Endothelial cell of umbilical vein (primary cell): ENCODE data around the gene TMC1. TPM values are rescaled to one million over a fixed set of nuclear protein-coding genes. Genes with fewer than 3 reads are reported as not detected.

Experiments
- BruUV-seq: library from RNA; stranded (reverse); fragments of 400-500 nt; replicated peaks from 2 replicates; lab custom pipeline; 2021; lab: Mats Ljungman, UMichigan
- CTCF ChIA-PET: fragments of 300-600, 350-600 bp; sonication (Branson Sonifier 250); formaldehyde crosslinking; loops from one replicate; lab custom pipeline; 2021; ENCODE audit warnings: antibody characterized with exemption, inconsistent platforms; lab: Charles Lee
- POLR2A ChIA-PET: fragments of 300-600, 350-600 bp; sonication (Branson Sonifier 250); formaldehyde crosslinking; loops from one replicate; lab custom pipeline; 2021; ENCODE audit warnings: antibody characterized with exemption, inconsistent platforms; lab: Charles Lee
- DNase-seq: peaks from one replicate; pipeline ENCODE4 v3.0.0-alpha.2; 2011; ENCODE audit warnings: low read depth, low spot score
- FAIRE-seq: peaks from 2 replicates; lab custom pipeline; 2011; peaks lifted over from hg19 to GRCh38; lab: Jason Lieb, UNC
- H2AFZ ChIP-seq: 2 replicates; pipeline ENCODE4 v1.6.0; 2012; ENCODE audit warnings: low read depth, low read length, control low read depth, inconsistent platforms
- H3K27ac ChIP-seq: 2 replicates; pipeline ENCODE4 v1.5.1; 2011; ENCODE audit warnings: low read depth, mild to moderate bottlenecking, control low read depth, low read length, moderate library complexity; ENCODE audit not compliant: insufficient read depth
- H3K27me3 ChIP-seq, 2 experiments: 2 replicates each; pipeline versions ENCODE4 v1.6.0 to v1.6.1; 2011; ENCODE audit warnings: low read length in 2 of 2, mixed read lengths in 1 of 2; ENCODE audit not compliant: control insufficient read depth in 2 of 2, insufficient read depth in 2 of 2
- H3K36me3 ChIP-seq, 2 experiments: 2 replicates in 1 of 2; 3 replicates in 1 of 2; pipeline ENCODE4 v1.5.1; 2011; ENCODE audit warnings: low read length in 2 of 2, mild to moderate bottlenecking in 1 of 2, moderate library complexity in 1 of 2; ENCODE audit not compliant: control insufficient read depth in 2 of 2, insufficient read depth in 2 of 2; ENCODE audit errors: extremely low read depth in 1 of 2
- H3K4me1 ChIP-seq: 3 replicates; pipeline ENCODE4 v1.5.1; 2011; ENCODE audit warnings: mild to moderate bottlenecking, low read length; ENCODE audit not compliant: control insufficient read depth, insufficient read depth; ENCODE audit errors: extremely low read depth
- H3K4me2 ChIP-seq: 2 replicates; pipeline ENCODE4 v1.6.1; 2011; ENCODE audit warnings: low read length, control low read depth, mixed read lengths; ENCODE audit not compliant: insufficient read depth
- H3K4me3 ChIP-seq, 3 experiments: fragments of 200-600 bp in 1 of 3; sonication (generic), shearing (Covaris generic) in 1 of 3; replicated peaks in 1 of 3; 2 replicates each; pipeline ENCODE4 v1.5.1; 2011 to 2016; ENCODE audit warnings: control low read depth in 3 of 3, low read length in 3 of 3, mild to moderate bottlenecking in 2 of 3, inconsistent platforms in 1 of 3, low read depth in 1 of 3, moderate library complexity in 1 of 3; ENCODE audit not compliant: insufficient read depth in 1 of 3
- H3K79me2 ChIP-seq: 2 replicates; pipeline ENCODE4 v1.6.0; 2012; ENCODE audit warnings: low read length, inconsistent platforms; ENCODE audit not compliant: control insufficient read depth, insufficient read depth
- H3K9ac ChIP-seq: replicated peaks from 2 replicates; pipeline ENCODE3; 2011; ENCODE audit warnings: low read length, control low read depth; ENCODE audit not compliant: insufficient read depth; ENCODE audit errors: extremely low read depth
- H3K9me1 ChIP-seq: replicated peaks from 3 replicates; pipeline ENCODE4 v1.6.0; 2011; ENCODE audit warnings: mild to moderate bottlenecking, low read length; ENCODE audit not compliant: control insufficient read depth, insufficient read depth; ENCODE audit errors: extremely low read depth
- H3K9me3 ChIP-seq: replicated peaks from 2 replicates; pipeline ENCODE4 v1.5.1; 2012; ENCODE audit warnings: low read length, inconsistent platforms; ENCODE audit not compliant: control insufficient read depth, insufficient read depth
- H4K20me1 ChIP-seq: replicated peaks from 2 replicates; pipeline ENCODE3; 2011; ENCODE audit warnings: mild to moderate bottlenecking, low read length; ENCODE audit not compliant: control insufficient read depth, insufficient read depth; ENCODE audit errors: extremely low read depth
- CTCF ChIP-seq, 2 donors: IDR thresholded peaks; 1 replicate in 1 of 2; 2 replicates in 1 of 2; pipeline ENCODE4 v1.5.1; 2011; ENCODE audit warnings: low read length in 2 of 2, mild to moderate bottlenecking in 2 of 2, moderate library complexity in 2 of 2, control low read depth in 1 of 2, inconsistent platforms in 1 of 2, low read depth in 1 of 2; ENCODE audit not compliant: insufficient read depth in 1 of 2; ENCODE audit errors: extremely low read depth in 1 of 2
- EZH2 ChIP-seq: IDR thresholded peaks from 2 replicates; pipeline ENCODE4 v1.6.1; 2012; ENCODE audit warnings: borderline replicate concordance, low read depth, mild to moderate bottlenecking, moderate library complexity, low read length, inconsistent platforms; ENCODE audit not compliant: severe bottlenecking
- FOS ChIP-seq: IDR thresholded peaks from 2 replicates; pipeline ENCODE4 v1.6.1; 2011; ENCODE audit warnings: mild to moderate bottlenecking, low read length, moderate library complexity, borderline replicate concordance; ENCODE audit not compliant: insufficient read depth
- GATA2 ChIP-seq: IDR thresholded peaks from 2 replicates; pipeline ENCODE4 v1.7.0; 2011; ENCODE audit warnings: low read depth, mild to moderate bottlenecking, moderate library complexity, mixed read lengths, low read length; ENCODE audit not compliant: insufficient read length, insufficient read depth
- JUN ChIP-seq: IDR thresholded peaks from 2 replicates; pipeline ENCODE4 v1.6.1; 2011; ENCODE audit warnings: borderline replicate concordance, low read depth; ENCODE audit not compliant: insufficient read length, insufficient read depth
- MAX ChIP-seq: IDR thresholded peaks from 2 replicates; pipeline ENCODE4 v1.6.1; 2011; ENCODE audit not compliant: insufficient read depth, insufficient read length
- MYC ChIP-seq: IDR thresholded peaks from one replicate; pipeline ENCODE4 v1.6.1; 2011; ENCODE audit warnings: mild to moderate bottlenecking, low read depth, low read length
- POLR2A ChIP-seq: IDR thresholded peaks from 2 replicates; pipeline ENCODE4 v1.6.1; 2012; ENCODE audit warnings: low read depth, mild to moderate bottlenecking, control low read depth, low read length
- POLR2AphosphoS5 ChIP-seq: IDR thresholded peaks from 2 replicates; pipeline ENCODE4 v1.6.1; 2012; ENCODE audit warnings: low read depth, mild to moderate bottlenecking, control low read depth, low read length, moderate library complexity; ENCODE audit not compliant: insufficient read depth
- dilution Hi-C: fragments of 300-500 bp; cut with MboI; formaldehyde crosslinking; loops from one replicate; pipeline ENCODE4 v1.15.0; 2019; ENCODE audit warnings: low sequenced_read_pairs; ENCODE audit not compliant: extremely low pct_ligation_motif_present
- intact Hi-C: fragments of 100-400 bp; cut with micrococcal nuclease; formaldehyde crosslinking; loops from one replicate; pipeline ENCODE4 v1.10.0; 2022
- polyA plus RNA-seq, 4 experiments: library from polyadenylated mRNA; depleted of rRNA in 3 of 4; stranded (reverse) in 3 of 4; unstranded in 1 of 4; fragments of >200 nt; gene quantifications; 2 replicates each; pipeline versions ENCODE4 v1.2.1 to v1.2.3, GENCODE V29; 2011 to 2012; ENCODE audit warnings: missing spikeins in 1 of 4
- total RNA-seq: library from RNA; stranded (reverse); gene quantifications from 2 replicates; pipeline ENCODE4 v1.2.3, GENCODE V29; 2021

The TMC1 gene
- total and polyA plus RNA-seq, 2 donors (not counting 3 experiments of a cell fraction or from before 2014, with no cell fraction given), result 1.5 TPM; not detected in 1

GRCh38 chr9:72615931-72616330 is 94.5 kb downstream of the TMC1 start:
- TF ChIP-seq POLR2AphosphoS5, result no peak
- Histone ChIP-seq H3K27ac (no peak overlapping the region), H3K9me3 (no peaks in the 10 kb centered on the region), H3K9me1 (no peaks in the 10 kb centered on the region), H3K9ac (no peak overlapping the region), H4K20me1 (no peaks in the 10 kb centered on the region), H3K4me2 (no peak overlapping the region), H3K36me3 (no peaks in the 10 kb centered on the region), H3K4me3 (no peak overlapping the region), H2AFZ (no peak overlapping the region), H3K27me3 (no peaks in the 10 kb centered on the region), H3K4me1 (no peaks in the 10 kb centered on the region), H3K79me2 (no peaks in the 10 kb centered on the region)
- ChIA-PET POLR2A (no interaction called here), CTCF (no interaction called here)
- no TSS peak for BruUV-seq
- no peak for FAIRE-seq
- dilution Hi-C loops, result no loop called here
- intact Hi-C loops, result no loop called here
- DNase-seq, result no peak

GRCh38 chr9:72618811-72619210 is 97.4 kb downstream of the TMC1 start:
- dilution Hi-C loops (no loop called here), intact Hi-C loops (no loop called here)
- no peaks in the 10 kb centered on the region for H3K9me1 ChIP-seq
- H3K9ac ChIP-seq, result no peak overlapping the region
- no peaks in the 10 kb centered on the region for H3K4me1 ChIP-seq
- H2AFZ ChIP-seq, result no peak overlapping the region
- no peaks in the 10 kb centered on the region for H3K79me2 ChIP-seq
- FAIRE-seq (no peak), DNase-seq (no peak)
- H4K20me1 ChIP-seq, result no peaks in the 10 kb centered on the region
- no peak overlapping the region for H3K4me2 ChIP-seq
- H3K4me3 ChIP-seq, result no peak overlapping the region
- POLR2A ChIA-PET, result no interaction called here
- H3K9me3 ChIP-seq, result no peaks in the 10 kb centered on the region
- no peaks in the 10 kb centered on the region for H3K27me3 ChIP-seq
- TF ChIP-seq JUN, result no peak
- no peak for TF ChIP-seq MYC
- no peak for TF ChIP-seq EZH2
- no peak for TF ChIP-seq MAX
- TF ChIP-seq POLR2AphosphoS5, result no peak
- TF ChIP-seq FOS, result no peak
- no peak for TF ChIP-seq POLR2A
- TF ChIP-seq GATA2, result no peak
- no peak for TF ChIP-seq CTCF (IDR thresholded peaks at IDR 0.05; ENCODE audit: extremely low read depth in 1 of 2, insufficient read depth in 1 of 2, low read depth in 1 of 2, low read length in 2 of 2)
- H3K36me3 ChIP-seq, result no peaks in the 10 kb centered on the region
- BruUV-seq, result no TSS peak
- CTCF ChIA-PET, result no interaction called here
- no peak overlapping the region for H3K27ac ChIP-seq
